Measurements from ENCODE around the gene WDR46. TPM values are rescaled to one million over a fixed set of nuclear protein-coding genes. Genes with fewer than 3 reads are reported as not detected.

The WDR46 gene
- polyA plus RNA-seq, 1 donor from 2014 or later, result 62.5 TPM

DNA sequence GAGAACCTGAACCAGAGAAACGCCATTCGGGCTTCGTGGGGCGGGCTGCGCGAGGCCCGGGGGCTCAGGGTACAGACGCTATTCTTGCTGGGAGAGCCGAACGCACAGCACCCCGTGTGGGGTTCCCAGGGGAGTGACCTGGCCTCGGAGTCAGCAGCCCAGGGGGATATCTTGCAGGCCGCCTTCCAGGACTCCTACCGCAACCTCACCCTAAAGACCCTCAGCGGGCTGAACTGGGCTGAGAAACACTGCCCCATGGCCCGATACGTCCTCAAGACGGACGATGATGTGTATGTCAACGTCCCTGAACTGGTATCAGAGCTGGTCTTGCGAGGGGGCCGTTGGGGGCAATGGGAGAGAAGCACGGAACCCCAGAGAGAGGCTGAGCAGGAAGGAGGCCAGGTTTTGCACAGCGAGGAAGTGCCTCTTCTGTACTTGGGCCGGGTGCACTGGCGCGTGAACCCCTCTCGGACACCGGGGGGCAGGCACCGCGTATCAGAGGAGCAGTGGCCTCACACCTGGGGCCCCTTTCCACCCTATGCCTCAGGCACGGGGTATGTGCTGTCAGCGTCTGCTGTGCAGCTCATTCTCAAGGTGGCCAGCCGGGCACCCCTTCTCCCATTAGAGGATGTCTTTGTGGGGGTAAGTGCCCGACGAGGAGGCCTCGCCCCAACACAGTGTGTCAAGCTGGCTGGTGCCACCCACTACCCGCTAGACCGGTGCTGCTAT, 11.2 kb downstream of the WDR46 start:
- Histone ChIP-seq H3F3A (ENCODE audit: insufficient read depth, low read length, poor library complexity, severe bottlenecking) (no peaks in the 10 kb centered on the region), H3K9me2 (ENCODE audit: insufficient read depth, low read length) (no peaks in the 10 kb centered on the region), H3K79me2 (replicated peaks; ENCODE audit: insufficient read depth, low read length) (peaks cover 11% of the 10 kb centered on the region), H3K9ac (ENCODE audit: low read length) (peak overlapping the region; percentile 81), H3K27ac (ENCODE audit: low read length) (peak overlapping the region; percentile 77), H3K36me3 (ENCODE audit: insufficient read depth, low read length) (no peaks in the 10 kb centered on the region), H2AFZ (ENCODE audit: low read depth, low read length) (peak overlapping the region; percentile 65), H3K4me2 (ENCODE audit: low read length) (peak overlapping the region; percentile 48), H3K9me3 (ENCODE audit: low read length) (no peaks in the 10 kb centered on the region), H4K20me1 (ENCODE audit: insufficient read depth) (no peaks in the 10 kb centered on the region), H3K27me3 (ENCODE audit: insufficient read depth, low read depth, low read length) (no peaks in the 10 kb centered on the region), H3K4me3 (ENCODE audit: low read length) (peak overlapping the region; percentile 82)
- no peak for TF ChIP-seq TAF1 (IDR thresholded peaks at IDR 0.05; ENCODE audit: low read depth)
- TF ChIP-seq, protein P1, sequence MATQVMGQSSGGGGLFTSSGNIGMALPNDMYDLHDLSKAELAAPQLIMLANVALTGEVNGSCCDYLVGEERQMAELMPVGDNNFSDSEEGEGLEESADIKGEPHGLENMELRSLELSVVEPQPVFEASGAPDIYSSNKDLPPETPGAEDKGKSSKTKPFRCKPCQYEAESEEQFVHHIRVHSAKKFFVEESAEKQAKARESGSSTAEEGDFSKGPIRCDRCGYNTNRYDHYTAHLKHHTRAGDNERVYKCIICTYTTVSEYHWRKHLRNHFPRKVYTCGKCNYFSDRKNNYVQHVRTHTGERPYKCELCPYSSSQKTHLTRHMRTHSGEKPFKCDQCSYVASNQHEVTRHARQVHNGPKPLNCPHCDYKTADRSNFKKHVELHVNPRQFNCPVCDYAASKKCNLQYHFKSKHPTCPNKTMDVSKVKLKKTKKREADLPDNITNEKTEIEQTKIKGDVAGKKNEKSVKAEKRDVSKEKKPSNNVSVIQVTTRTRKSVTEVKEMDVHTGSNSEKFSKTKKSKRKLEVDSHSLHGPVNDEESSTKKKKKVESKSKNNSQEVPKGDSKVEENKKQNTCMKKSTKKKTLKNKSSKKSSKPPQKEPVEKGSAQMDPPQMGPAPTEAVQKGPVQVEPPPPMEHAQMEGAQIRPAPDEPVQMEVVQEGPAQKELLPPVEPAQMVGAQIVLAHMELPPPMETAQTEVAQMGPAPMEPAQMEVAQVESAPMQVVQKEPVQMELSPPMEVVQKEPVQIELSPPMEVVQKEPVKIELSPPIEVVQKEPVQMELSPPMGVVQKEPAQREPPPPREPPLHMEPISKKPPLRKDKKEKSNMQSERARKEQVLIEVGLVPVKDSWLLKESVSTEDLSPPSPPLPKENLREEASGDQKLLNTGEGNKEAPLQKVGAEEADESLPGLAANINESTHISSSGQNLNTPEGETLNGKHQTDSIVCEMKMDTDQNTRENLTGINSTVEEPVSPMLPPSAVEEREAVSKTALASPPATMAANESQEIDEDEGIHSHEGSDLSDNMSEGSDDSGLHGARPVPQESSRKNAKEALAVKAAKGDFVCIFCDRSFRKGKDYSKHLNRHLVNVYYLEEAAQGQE (IDR thresholded peaks at IDR 0.05; ENCODE audit: borderline replicate concordance), result no peak
- TF ChIP-seq, protein P2, sequence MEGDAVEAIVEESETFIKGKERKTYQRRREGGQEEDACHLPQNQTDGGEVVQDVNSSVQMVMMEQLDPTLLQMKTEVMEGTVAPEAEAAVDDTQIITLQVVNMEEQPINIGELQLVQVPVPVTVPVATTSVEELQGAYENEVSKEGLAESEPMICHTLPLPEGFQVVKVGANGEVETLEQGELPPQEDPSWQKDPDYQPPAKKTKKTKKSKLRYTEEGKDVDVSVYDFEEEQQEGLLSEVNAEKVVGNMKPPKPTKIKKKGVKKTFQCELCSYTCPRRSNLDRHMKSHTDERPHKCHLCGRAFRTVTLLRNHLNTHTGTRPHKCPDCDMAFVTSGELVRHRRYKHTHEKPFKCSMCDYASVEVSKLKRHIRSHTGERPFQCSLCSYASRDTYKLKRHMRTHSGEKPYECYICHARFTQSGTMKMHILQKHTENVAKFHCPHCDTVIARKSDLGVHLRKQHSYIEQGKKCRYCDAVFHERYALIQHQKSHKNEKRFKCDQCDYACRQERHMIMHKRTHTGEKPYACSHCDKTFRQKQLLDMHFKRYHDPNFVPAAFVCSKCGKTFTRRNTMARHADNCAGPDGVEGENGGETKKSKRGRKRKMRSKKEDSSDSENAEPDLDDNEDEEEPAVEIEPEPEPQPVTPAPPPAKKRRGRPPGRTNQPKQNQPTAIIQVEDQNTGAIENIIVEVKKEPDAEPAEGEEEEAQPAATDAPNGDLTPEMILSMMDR (IDR thresholded peaks at IDR 0.05; ENCODE audit: poor library complexity, severe bottlenecking), result peak; percentile 5
- TF ChIP-seq SMC3 (conservative IDR thresholded peaks at IDR 0.05; ENCODE audit: poor library complexity), result no peak
- TF ChIP-seq RAD21 (conservative IDR thresholded peaks at IDR 0.05), result no peak

DNA sequence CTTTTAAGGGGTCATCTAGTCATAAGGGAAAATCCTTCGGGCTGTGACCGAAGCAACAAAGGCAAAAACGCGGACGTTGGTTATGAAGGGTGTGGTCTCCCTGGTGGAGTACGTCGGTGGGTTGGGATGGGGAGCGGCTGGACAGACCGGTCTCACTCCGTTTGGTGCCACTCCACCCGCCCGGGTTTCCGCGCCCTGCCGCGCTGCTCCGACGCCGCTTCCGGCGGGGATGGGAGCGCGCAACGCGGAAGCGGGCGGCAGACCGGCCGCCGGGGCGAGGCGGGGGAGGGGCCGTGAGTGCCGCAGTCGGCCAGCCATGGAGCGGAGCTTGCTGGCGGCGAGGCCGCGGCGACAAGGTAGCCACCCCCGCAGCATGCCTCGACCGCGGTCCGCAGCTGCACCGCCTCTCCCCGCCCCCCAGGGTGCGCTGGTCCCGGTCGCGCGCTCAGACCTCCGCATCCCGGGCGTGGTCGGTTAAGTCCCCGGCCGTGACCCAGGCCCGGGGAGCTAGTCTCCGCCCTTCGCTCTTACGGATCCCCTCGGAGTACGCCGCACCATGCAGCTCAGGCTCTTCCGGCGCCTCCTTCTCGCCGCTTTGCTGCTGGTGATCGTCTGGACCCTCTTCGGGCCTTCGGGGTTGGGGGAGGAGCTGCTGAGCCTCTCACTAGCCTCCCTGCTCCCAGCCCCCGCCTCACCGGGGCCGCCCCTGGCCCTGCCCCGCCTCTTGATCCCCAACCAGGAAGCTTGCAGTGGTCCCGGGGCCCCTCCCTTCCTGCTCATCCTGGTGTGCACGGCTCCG, 12.0 kb downstream of the WDR46 start, which contains the start of gene B3GALT4:
Gene B3GALT4, plus strand, starts transcription at position 260 of the 799 bp plus-strand sequence. Its CDS starts 297 bp downstream, at position 557.
- peak within 1 kb of the TSS; percentile 77 for H3K27ac ChIP-seq (ENCODE audit: low read length)
- no peaks in the 10 kb centered on the region for H4K20me1 ChIP-seq (ENCODE audit: insufficient read depth)
- H3K36me3 ChIP-seq (ENCODE audit: insufficient read depth, low read length), result no peaks in the 10 kb centered on the region
- H2AFZ ChIP-seq (ENCODE audit: low read depth, low read length), result peak within 1 kb of the TSS; percentile 65
- TF ChIP-seq, protein P1 (IDR thresholded peaks at IDR 0.05; ENCODE audit: borderline replicate concordance), result peak; percentile 47
- TF ChIP-seq RAD21 (conservative IDR thresholded peaks at IDR 0.05) (peak; percentile 53), EP300 (conservative IDR thresholded peaks at IDR 0.05; ENCODE audit: poor library complexity, severe bottlenecking) (peak; percentile 46), SMC3 (conservative IDR thresholded peaks at IDR 0.05; ENCODE audit: poor library complexity) (peak; percentile 64), EZH2 (IDR thresholded peaks at IDR 0.05; ENCODE audit: borderline replicate concordance, insufficient read depth, low read length, poor library complexity, severe bottlenecking) (no peak), MXI1 (conservative IDR thresholded peaks at IDR 0.05; ENCODE audit: poor library complexity, severe bottlenecking) (peak; percentile 72), TAF1 (IDR thresholded peaks at IDR 0.05; ENCODE audit: low read depth) (no peak), POLR2AphosphoS5 (IDR thresholded peaks at IDR 0.05) (peak; percentile 70)
- TF ChIP-seq, protein P2 (IDR thresholded peaks at IDR 0.05; ENCODE audit: poor library complexity, severe bottlenecking), result peak; percentile 74
- peak within 1 kb of the TSS; percentile 81 for H3K9ac ChIP-seq (ENCODE audit: low read length)
- H3K4me3 ChIP-seq (ENCODE audit: low read length), result peak within 1 kb of the TSS; percentile 82
- peaks cover 18% of the 10 kb centered on the region for H3K79me2 ChIP-seq (replicated peaks; ENCODE audit: insufficient read depth, low read length)
- H3F3A ChIP-seq (ENCODE audit: insufficient read depth, low read length, poor library complexity, severe bottlenecking), result no peaks in the 10 kb centered on the region
- H3K27me3 ChIP-seq (ENCODE audit: insufficient read depth, low read depth, low read length), result no peaks in the 10 kb centered on the region
- H3K9me3 ChIP-seq (ENCODE audit: low read length), result no peaks in the 10 kb centered on the region
- H3K9me2 ChIP-seq (ENCODE audit: insufficient read depth, low read length), result no peaks in the 10 kb centered on the region
- peak within 1 kb of the TSS; percentile 75 for H3K4me2 ChIP-seq (ENCODE audit: low read length)
